HL-60 (cell line): ENCODE data around the gene GRIFIN.

Experiments
- CTCF ChIP-seq: IDR thresholded peaks from one replicate; pipeline ENCODE4 v1.5.1; 2011; ENCODE audit warnings: low read length, control low read depth, inconsistent platforms; ENCODE audit not compliant: insufficient read depth
- POLR2AphosphoS5 ChIP-seq: IDR thresholded peaks from 2 replicates; pipeline ENCODE4 v1.6.1; 2012; ENCODE audit warnings: low read depth
- REST ChIP-seq: IDR thresholded peaks from 2 replicates; pipeline ENCODE4 v1.6.1; 2012; ENCODE audit warnings: low read depth; ENCODE audit not compliant: insufficient replicate concordance

GRCh38 chr7:2524808-2525657 is 48.8 kb upstream of the GRIFIN start:
- TF ChIP-seq CTCF (no peak), POLR2AphosphoS5 (no peak), REST (no peak)
